ENCODE measurements around the gene SDK1. TPM values are rescaled to one million over a fixed set of nuclear protein-coding genes. Genes with fewer than 3 reads are reported as not detected.

SDK1 gene
- total RNA-seq, 1 experiment from 2014 or later, result 9.3 TPM

DNA sequence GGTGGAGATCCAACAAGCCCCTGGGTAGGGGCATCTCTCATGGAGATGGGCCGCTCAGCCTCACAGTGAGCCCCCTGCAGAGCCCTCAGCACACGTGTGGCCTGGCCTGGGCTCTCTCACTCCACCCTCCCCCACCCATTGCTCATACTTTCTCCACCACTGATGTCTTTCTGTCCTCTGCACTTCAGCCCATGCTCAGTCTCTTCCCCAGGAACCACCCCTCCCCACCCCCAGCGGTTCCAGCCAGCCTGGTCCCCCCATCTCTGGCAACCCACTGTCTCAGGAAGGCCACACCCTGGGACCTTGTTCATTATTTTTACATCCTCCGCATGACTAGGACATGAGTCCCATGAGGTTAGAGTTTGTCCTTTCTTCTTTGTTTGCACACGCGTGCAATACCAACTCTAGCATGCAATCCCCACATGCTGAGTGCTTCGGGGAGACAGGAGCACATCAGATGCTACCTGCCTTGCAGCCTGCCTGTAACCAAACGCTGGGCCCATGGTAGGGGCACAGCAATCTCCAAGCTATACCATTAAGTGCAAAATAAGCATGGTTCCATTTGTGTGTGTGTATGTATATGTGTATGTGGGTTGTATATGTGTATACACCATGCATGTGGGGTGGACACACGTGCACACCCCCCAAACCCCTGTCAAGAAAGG, 972.6 kb downstream of the SDK1 start:
- POLR2A ChIA-PET, result no interaction called here
- H3K36me3 Mint-ChIP-seq, result peaks cover 4% of the 10 kb centered on the region
- no peak for ATAC-seq
- H3K4me1 Mint-ChIP-seq, result 0 out of 2 replicates have a peak, but pooled peaks cover 6% of the 10 kb centered on the region
- DNase-seq (ENCODE audit: low spot score), result no peak
- no peak overlapping the region for H3K4me3 Mint-ChIP-seq
- no peak overlapping the region for H3K27ac Mint-ChIP-seq
- no peak for TF ChIP-seq SMAD3 (CRISPR knock-in tag; IDR thresholded peaks at IDR 0.05; ENCODE audit: borderline replicate concordance)
- TF ChIP-seq, protein P1, sequence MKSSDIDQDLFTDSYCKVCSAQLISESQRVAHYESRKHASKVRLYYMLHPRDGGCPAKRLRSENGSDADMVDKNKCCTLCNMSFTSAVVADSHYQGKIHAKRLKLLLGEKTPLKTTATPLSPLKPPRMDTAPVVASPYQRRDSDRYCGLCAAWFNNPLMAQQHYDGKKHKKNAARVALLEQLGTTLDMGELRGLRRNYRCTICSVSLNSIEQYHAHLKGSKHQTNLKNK (CRISPR knock-in tag; IDR thresholded peaks at IDR 0.05), result no peak
- no peak for TF ChIP-seq ZNF219 (CRISPR knock-in tag; IDR thresholded peaks at IDR 0.05; ENCODE audit: borderline replicate concordance)
- no peak for TF ChIP-seq ZNF671 (CRISPR knock-in tag; IDR thresholded peaks at IDR 0.05)
- no peak for TF ChIP-seq NR3C1 (CRISPR knock-in tag; conservative IDR thresholded peaks at IDR 0.05; ENCODE audit: low read depth)
- TF ChIP-seq ATF1 (CRISPR knock-in tag; IDR thresholded peaks at IDR 0.05), result no peak
- no peak for TF ChIP-seq RORB (CRISPR knock-in tag; IDR thresholded peaks at IDR 0.05)
- TF ChIP-seq, protein P2, sequence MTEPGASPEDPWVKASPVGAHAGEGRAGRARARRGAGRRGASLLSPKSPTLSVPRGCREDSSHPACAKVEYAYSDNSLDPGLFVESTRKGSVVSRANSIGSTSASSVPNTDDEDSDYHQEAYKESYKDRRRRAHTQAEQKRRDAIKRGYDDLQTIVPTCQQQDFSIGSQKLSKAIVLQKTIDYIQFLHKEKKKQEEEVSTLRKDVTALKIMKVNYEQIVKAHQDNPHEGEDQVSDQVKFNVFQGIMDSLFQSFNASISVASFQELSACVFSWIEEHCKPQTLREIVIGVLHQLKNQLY (CRISPR knock-in tag; IDR thresholded peaks at IDR 0.05), result no peak
- TF ChIP-seq FOXJ3 (CRISPR knock-in tag; IDR thresholded peaks at IDR 0.05; ENCODE audit: borderline replicate concordance), result no peak
- TF ChIP-seq E2F1 (CRISPR knock-in tag; IDR thresholded peaks at IDR 0.05), result no peak
- TF ChIP-seq CREB1 (CRISPR knock-in tag; IDR thresholded peaks at IDR 0.05), result no peak
- TF ChIP-seq, protein P3, sequence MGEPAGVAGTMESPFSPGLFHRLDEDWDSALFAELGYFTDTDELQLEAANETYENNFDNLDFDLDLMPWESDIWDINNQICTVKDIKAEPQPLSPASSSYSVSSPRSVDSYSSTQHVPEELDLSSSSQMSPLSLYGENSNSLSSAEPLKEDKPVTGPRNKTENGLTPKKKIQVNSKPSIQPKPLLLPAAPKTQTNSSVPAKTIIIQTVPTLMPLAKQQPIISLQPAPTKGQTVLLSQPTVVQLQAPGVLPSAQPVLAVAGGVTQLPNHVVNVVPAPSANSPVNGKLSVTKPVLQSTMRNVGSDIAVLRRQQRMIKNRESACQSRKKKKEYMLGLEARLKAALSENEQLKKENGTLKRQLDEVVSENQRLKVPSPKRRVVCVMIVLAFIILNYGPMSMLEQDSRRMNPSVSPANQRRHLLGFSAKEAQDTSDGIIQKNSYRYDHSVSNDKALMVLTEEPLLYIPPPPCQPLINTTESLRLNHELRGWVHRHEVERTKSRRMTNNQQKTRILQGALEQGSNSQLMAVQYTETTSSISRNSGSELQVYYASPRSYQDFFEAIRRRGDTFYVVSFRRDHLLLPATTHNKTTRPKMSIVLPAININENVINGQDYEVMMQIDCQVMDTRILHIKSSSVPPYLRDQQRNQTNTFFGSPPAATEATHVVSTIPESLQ (CRISPR knock-in tag; IDR thresholded peaks at IDR 0.05), result no peak
- TF ChIP-seq, protein P4, sequence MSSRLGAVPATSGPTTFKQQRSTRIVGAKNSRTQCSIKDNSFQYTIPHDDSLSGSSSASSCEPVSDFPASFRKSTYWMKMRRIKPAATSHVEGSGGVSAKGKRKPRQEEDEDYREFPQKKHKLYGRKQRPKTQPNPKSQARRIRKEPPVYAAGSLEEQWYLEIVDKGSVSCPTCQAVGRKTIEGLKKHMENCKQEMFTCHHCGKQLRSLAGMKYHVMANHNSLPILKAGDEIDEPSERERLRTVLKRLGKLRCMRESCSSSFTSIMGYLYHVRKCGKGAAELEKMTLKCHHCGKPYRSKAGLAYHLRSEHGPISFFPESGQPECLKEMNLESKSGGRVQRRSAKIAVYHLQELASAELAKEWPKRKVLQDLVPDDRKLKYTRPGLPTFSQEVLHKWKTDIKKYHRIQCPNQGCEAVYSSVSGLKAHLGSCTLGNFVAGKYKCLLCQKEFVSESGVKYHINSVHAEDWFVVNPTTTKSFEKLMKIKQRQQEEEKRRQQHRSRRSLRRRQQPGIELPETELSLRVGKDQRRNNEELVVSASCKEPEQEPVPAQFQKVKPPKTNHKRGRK (CRISPR knock-in tag; IDR thresholded peaks at IDR 0.05; ENCODE audit: borderline replicate concordance), result no peak
- TF ChIP-seq, protein P5, sequence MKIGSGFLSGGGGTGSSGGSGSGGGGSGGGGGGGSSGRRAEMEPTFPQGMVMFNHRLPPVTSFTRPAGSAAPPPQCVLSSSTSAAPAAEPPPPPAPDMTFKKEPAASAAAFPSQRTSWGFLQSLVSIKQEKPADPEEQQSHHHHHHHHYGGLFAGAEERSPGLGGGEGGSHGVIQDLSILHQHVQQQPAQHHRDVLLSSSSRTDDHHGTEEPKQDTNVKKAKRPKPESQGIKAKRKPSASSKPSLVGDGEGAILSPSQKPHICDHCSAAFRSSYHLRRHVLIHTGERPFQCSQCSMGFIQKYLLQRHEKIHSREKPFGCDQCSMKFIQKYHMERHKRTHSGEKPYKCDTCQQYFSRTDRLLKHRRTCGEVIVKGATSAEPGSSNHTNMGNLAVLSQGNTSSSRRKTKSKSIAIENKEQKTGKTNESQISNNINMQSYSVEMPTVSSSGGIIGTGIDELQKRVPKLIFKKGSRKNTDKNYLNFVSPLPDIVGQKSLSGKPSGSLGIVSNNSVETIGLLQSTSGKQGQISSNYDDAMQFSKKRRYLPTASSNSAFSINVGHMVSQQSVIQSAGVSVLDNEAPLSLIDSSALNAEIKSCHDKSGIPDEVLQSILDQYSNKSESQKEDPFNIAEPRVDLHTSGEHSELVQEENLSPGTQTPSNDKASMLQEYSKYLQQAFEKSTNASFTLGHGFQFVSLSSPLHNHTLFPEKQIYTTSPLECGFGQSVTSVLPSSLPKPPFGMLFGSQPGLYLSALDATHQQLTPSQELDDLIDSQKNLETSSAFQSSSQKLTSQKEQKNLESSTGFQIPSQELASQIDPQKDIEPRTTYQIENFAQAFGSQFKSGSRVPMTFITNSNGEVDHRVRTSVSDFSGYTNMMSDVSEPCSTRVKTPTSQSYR (CRISPR knock-in tag; IDR thresholded peaks at IDR 0.05), result no peak
- TF ChIP-seq, protein P6, sequence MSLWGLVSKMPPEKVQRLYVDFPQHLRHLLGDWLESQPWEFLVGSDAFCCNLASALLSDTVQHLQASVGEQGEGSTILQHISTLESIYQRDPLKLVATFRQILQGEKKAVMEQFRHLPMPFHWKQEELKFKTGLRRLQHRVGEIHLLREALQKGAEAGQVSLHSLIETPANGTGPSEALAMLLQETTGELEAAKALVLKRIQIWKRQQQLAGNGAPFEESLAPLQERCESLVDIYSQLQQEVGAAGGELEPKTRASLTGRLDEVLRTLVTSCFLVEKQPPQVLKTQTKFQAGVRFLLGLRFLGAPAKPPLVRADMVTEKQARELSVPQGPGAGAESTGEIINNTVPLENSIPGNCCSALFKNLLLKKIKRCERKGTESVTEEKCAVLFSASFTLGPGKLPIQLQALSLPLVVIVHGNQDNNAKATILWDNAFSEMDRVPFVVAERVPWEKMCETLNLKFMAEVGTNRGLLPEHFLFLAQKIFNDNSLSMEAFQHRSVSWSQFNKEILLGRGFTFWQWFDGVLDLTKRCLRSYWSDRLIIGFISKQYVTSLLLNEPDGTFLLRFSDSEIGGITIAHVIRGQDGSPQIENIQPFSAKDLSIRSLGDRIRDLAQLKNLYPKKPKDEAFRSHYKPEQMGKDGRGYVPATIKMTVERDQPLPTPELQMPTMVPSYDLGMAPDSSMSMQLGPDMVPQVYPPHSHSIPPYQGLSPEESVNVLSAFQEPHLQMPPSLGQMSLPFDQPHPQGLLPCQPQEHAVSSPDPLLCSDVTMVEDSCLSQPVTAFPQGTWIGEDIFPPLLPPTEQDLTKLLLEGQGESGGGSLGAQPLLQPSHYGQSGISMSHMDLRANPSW (CRISPR knock-in tag; conservative IDR thresholded peaks at IDR 0.05; ENCODE audit: low read depth), result no peak
- no peak for TF ChIP-seq ZNF425 (CRISPR knock-in tag; conservative IDR thresholded peaks at IDR 0.05)
- TF ChIP-seq CDX4 (CRISPR knock-in tag; IDR thresholded peaks at IDR 0.05; ENCODE audit: borderline replicate concordance), result no peak
- CTCF ChIA-PET, result no interaction called here
- H3K9me3 Mint-ChIP-seq, result peaks cover 12% of the 10 kb centered on the region
- no peaks in the 10 kb centered on the region for H3K27me3 Mint-ChIP-seq (ENCODE audit: low read depth)

Measured in WTC11 (cell line).